Lung (tissue), 12 donors: ENCODE data around the gene COLGALT1. TPM values are rescaled to one million over a fixed set of nuclear protein-coding genes. Genes with fewer than 3 reads are reported as not detected.

Source experiments
- ATAC-seq: fragments of 200-7000 bp; cut with Tn5 transposase; one replicate; pipeline ENCODE4 v1.9.1; 2020; ENCODE audit warnings: moderate number of reproducible peaks; ENCODE audit not compliant: insufficient read depth, low FRiP score
- DNase-seq, 3 donors: peaks; one replicate each; pipeline ENCODE4 v3.0.0-alpha.2; 2013 to 2017
- H3K27ac ChIP-seq, 2 donors: one replicate each; pipeline ENCODE4 v1.5.1; 2013; ENCODE audit warnings: mild to moderate bottlenecking in 2 of 2, moderate library complexity in 2 of 2, control low read depth in 1 of 2, inconsistent platforms in 1 of 2, low read depth in 1 of 2, low read length in 1 of 2
- H3K27me3 ChIP-seq, 3 donors: one replicate each; pipeline ENCODE4 v1.5.1; 2013; ENCODE audit warnings: low read length in 2 of 3; ENCODE audit not compliant: control insufficient read depth in 3 of 3, insufficient read depth in 3 of 3
- H3K36me3 ChIP-seq, 4 donors: one replicate each; pipeline ENCODE4 v1.5.1; 2013; ENCODE audit warnings: low read length in 4 of 4, mild to moderate bottlenecking in 1 of 4, moderate library complexity in 1 of 4; ENCODE audit not compliant: control insufficient read depth in 4 of 4, insufficient read depth in 4 of 4
- H3K4me1 ChIP-seq, 5 donors: one replicate each; pipeline ENCODE4 v1.5.1; 2013; ENCODE audit warnings: low read length in 5 of 5, mild to moderate bottlenecking in 2 of 5, moderate library complexity in 1 of 5; ENCODE audit not compliant: control insufficient read depth in 5 of 5, insufficient read depth in 5 of 5
- H3K4me3 ChIP-seq: one replicate; pipeline ENCODE4 v1.5.1; 2013; ENCODE audit warnings: mild to moderate bottlenecking, control low read depth, moderate library complexity
- H3K9ac ChIP-seq, 2 donors: one replicate each; pipeline ENCODE4 v1.5.1; 2013; ENCODE audit warnings: low read length in 2 of 2, control low read depth in 1 of 2; ENCODE audit not compliant: insufficient read depth in 1 of 2
- H3K9me3 ChIP-seq, 4 donors: one replicate each; pipeline ENCODE4 v1.5.1; 2013; ENCODE audit warnings: low read length in 3 of 4, mild to moderate bottlenecking in 1 of 4, moderate library complexity in 1 of 4; ENCODE audit not compliant: control insufficient read depth in 4 of 4, insufficient read depth in 3 of 4
- CTCF ChIP-seq: IDR thresholded peaks from 2 replicates; pipeline ENCODE4 v1.5.1; 2012; ENCODE audit warnings: mild to moderate bottlenecking; ENCODE audit errors: control extremely low read depth, extremely low read depth
- WGBS, 2 donors: extraction: QIAGEN DNeasy Blood & Tissue Kit; methylation state at CpG; one replicate each; pipeline ENCODE4 v1.1.7; 2013; 5-methylcytosine and 5-hydroxymethylcytosine counted together
- polyA plus RNA-seq, 2 donors: library from polyadenylated mRNA; stranded (reverse); fragments of 200-250 nt; gene quantifications; one replicate each; pipeline ENCODE4 v1.2.1, GENCODE V29; 2013
- total RNA-seq, 2 donors: library from RNA; depleted of rRNA in 1 of 2; stranded (reverse); fragments of >200 nt in 1 of 2; gene quantifications; one replicate each; pipeline ENCODE4 v1.2.1, GENCODE V29; 2014 to 2021
- donor health status: control.
- donor health status: control.
- donor health status: Bipolar disorder and iron deficiency.
- donor health status: healthy.
- donor health status: DM: yes; HTN: yes; CAD: no.

Gene COLGALT1
- total and polyA plus RNA-seq, 4 donors, result 39.9 to 129 (median 85.1) TPM

GRCh38 chr19:17610384-17610783 is 54.9 kb downstream of the COLGALT1 start:
- TF ChIP-seq CTCF, result no peak
- Histone ChIP-seq H3K4me1 (peaks cover 0 to 12% (median 5%) of the 10 kb centered on the region in 5 donors), H3K9me3 (peaks cover 0 to 4% (median 0%) of the 10 kb centered on the region in 4 donors), H3K27ac (no peak overlapping the region), H3K36me3 (no peaks in the 10 kb centered on the region), H3K4me3 (no peak overlapping the region), H3K27me3 (peaks cover 0 to 8% (median 0%) of the 10 kb centered on the region in 3 donors), H3K9ac (no peak overlapping the region)
- DNase-seq, result no peak
- no peak for ATAC-seq
- 60 to 64% methylated on average over 7 of the region's 7 CpGs for WGBS, 2 donors

- ATAC-seq (no peak), DNase-seq (no peak)
- 81 to 89% methylated on average over 7 of the region's 7 CpGs for WGBS, 2 donors
- Histone ChIP-seq H3K27ac (no peak overlapping the region), H3K36me3 (no peaks in the 10 kb centered on the region), H3K4me3 (no peak overlapping the region), H3K4me1 (peaks cover 0 to 5% (median 0%) of the 10 kb centered on the region in 5 donors), H3K9me3 (no peaks in the 10 kb centered on the region), H3K9ac (no peak overlapping the region), H3K27me3 (peaks cover 3 to 8% (median 3%) of the 10 kb centered on the region in 3 donors)
- TF ChIP-seq CTCF, result no peak
Measured at GRCh38 chr19:17611462-17612244, 56.2 kb downstream of the COLGALT1 start.

- WGBS, 2 donors, result 80 to 85% methylated on average over 12 of the region's 12 CpGs
- H3K27me3 ChIP-seq, result peaks cover 3 to 7% (median 3%) of the 10 kb centered on the region in 3 donors
Measured at GRCh38 chr19:17614476-17614875, 59.0 kb downstream of the COLGALT1 start.

More at GRCh38 chr19:17614476-17614875, 59.0 kb downstream of the COLGALT1 start:
- Histone ChIP-seq H3K9ac (no peak overlapping the region), H3K4me1 (peaks cover 0 to 5% (median 0%) of the 10 kb centered on the region in 5 donors), H3K9me3 (peaks cover 0 to under 1% (median 0%) of the 10 kb centered on the region in 4 donors), H3K27ac (no peak overlapping the region), H3K36me3 (no peaks in the 10 kb centered on the region), H3K4me3 (no peak overlapping the region)
- ATAC-seq (no peak), DNase-seq (no peak)
- TF ChIP-seq CTCF, result no peak
